ENCODE data around the gene ABHD14A. TPM values are rescaled to one million over a fixed set of nuclear protein-coding genes. Genes with fewer than 3 reads are reported as not detected.

The ABHD14A gene
- total and polyA plus RNA-seq, 2 of the 4 experiments (the other 2 are of a cell fraction) = 3.4 to 10.0 TPM

DNA sequence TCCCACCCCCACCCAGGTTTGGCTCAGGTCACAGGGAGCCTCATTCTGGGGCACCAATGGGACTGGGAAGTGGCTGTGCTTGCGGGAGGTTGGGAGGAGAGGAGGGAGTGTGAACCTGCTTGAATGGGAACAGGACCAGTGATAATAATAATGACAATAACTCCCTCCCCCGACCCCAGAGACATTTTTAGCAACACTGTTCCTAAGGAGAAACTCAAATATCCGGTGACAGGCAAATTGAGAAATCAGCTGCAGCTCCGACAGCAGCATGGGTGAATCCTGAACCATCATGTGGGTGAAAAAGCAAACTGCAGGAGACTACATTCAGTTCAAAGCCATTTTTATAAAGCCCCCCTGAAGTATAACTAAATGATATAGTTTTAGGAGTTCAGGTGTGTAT is 32.4 kb downstream of the ABHD14A start:
- Histone ChIP-seq H3K9me3 (ENCODE audit: control insufficient read depth, insufficient read depth, low read length) (no peaks in the 10 kb centered on the region), H3K27me3 (ENCODE audit: control insufficient read depth, insufficient read depth, low read length) (no peaks in the 10 kb centered on the region), H3K18ac (ENCODE audit: low read depth, low read length) (no peak overlapping the region), H2BK5ac (ENCODE audit: low read depth, low read length, poor library complexity, severe bottlenecking) (no peak overlapping the region), H4K8ac (ENCODE audit: low read depth in 2 of 2, low read length in 2 of 2) (no peak overlapping the region), H3K9ac (ENCODE audit: low read depth, low read length) (no peak overlapping the region), H3K4me1 (ENCODE audit: control insufficient read depth, insufficient read depth, low read length) (peaks cover 11% of the 10 kb centered on the region), H4K20me1 (ENCODE audit: insufficient read depth, low read length) (no peaks in the 10 kb centered on the region), H4K91ac (ENCODE audit: insufficient read depth, low read depth, low read length) (no peak overlapping the region), H3K14ac (replicated peaks; ENCODE audit: low read depth, low read length) (no peak overlapping the region), H3K23ac (ENCODE audit: low read depth, low read length) (no peak overlapping the region), H2AK5ac (ENCODE audit: low read depth, low read length) (no peak overlapping the region), H2BK20ac (ENCODE audit: low read depth, low read length) (no peak overlapping the region), H3K9me1 (ENCODE audit: insufficient read depth, low read length) (no peaks in the 10 kb centered on the region), H2AFZ (replicated peaks; ENCODE audit: low read length, poor library complexity) (no peak overlapping the region), H4K5ac (ENCODE audit: low read depth, low read length) (no peak overlapping the region), H3K4ac (ENCODE audit: low read depth, low read length) (no peak overlapping the region), H3K4me2 (ENCODE audit: low read depth, low read length) (no peak overlapping the region), H2AK9ac (replicated peaks; ENCODE audit: low read depth, low read length, poor library complexity) (no peak overlapping the region), H2BK120ac (ENCODE audit: low read depth, low read length) (no peak overlapping the region), H3K79me1 (ENCODE audit: low read depth in 1 of 2, low read length in 2 of 2) (no peaks in the 10 kb centered on the region), H3K27ac (ENCODE audit: insufficient read depth, low read length) (no peak overlapping the region), H3K56ac (ENCODE audit: extremely low read depth, insufficient read depth, low read length) (no peak overlapping the region), H3K36me3 (ENCODE audit: control insufficient read depth, insufficient read depth, low read length) (no peaks in the 10 kb centered on the region), H3K4me3 (ENCODE audit: insufficient read depth, low read depth, low read length) (no peak overlapping the region), H2BK15ac (ENCODE audit: low read depth, low read length) (no peak overlapping the region)
- DNase-seq = no peak
- BruUV-seq (replicated peaks) = no TSS peak
- ATAC-seq (ENCODE audit: low read depth) = no peak
- intact Hi-C loops (cut with micrococcal nuclease) (no loop called here), dilution Hi-C loops (cut with HindIII; ENCODE audit: low sequenced_read_pairs, unreplicated experiment) (no loop called here), in situ Hi-C loops (cut with MboI; ENCODE audit: low sequenced_read_pairs) (no loop called here)
- TF ChIP-seq NFE2L2 (IDR thresholded peaks at IDR 0.05; ENCODE audit: low read depth, low read length) = no peak
- no peak for TF ChIP-seq MAZ (IDR thresholded peaks at IDR 0.05; ENCODE audit: borderline replicate concordance, low read depth, low read length)
- no peak for TF ChIP-seq POLR2A (IDR thresholded peaks at IDR 0.05; ENCODE audit: low read depth, low read length)
- TF ChIP-seq CHD1 (IDR thresholded peaks at IDR 0.05; ENCODE audit: low read depth, low read length) = no peak
- no peak for TF ChIP-seq BHLHE40 (IDR thresholded peaks at IDR 0.05; ENCODE audit: low read depth, low read length)
- TF ChIP-seq, protein P1, sequence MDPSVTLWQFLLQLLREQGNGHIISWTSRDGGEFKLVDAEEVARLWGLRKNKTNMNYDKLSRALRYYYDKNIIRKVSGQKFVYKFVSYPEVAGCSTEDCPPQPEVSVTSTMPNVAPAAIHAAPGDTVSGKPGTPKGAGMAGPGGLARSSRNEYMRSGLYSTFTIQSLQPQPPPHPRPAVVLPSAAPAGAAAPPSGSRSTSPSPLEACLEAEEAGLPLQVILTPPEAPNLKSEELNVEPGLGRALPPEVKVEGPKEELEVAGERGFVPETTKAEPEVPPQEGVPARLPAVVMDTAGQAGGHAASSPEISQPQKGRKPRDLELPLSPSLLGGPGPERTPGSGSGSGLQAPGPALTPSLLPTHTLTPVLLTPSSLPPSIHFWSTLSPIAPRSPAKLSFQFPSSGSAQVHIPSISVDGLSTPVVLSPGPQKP (IDR thresholded peaks at IDR 0.05; ENCODE audit: borderline replicate concordance, low read depth, low read length) = no peak
- no peak for TF ChIP-seq RCOR1 (IDR thresholded peaks at IDR 0.05; ENCODE audit: insufficient replicate concordance, low read length)
- TF ChIP-seq RAD21 (IDR thresholded peaks at IDR 0.05; ENCODE audit: low read length) = no peak
- no peak for TF ChIP-seq RFX5 (IDR thresholded peaks at IDR 0.05; ENCODE audit: low read depth, low read length)
- TF ChIP-seq MAFK (IDR thresholded peaks at IDR 0.05; ENCODE audit: low read depth, low read length) = no peak
- no peak for TF ChIP-seq CEBPB (IDR thresholded peaks at IDR 0.05; ENCODE audit: low read depth, low read length)
- TF ChIP-seq, protein P2, sequence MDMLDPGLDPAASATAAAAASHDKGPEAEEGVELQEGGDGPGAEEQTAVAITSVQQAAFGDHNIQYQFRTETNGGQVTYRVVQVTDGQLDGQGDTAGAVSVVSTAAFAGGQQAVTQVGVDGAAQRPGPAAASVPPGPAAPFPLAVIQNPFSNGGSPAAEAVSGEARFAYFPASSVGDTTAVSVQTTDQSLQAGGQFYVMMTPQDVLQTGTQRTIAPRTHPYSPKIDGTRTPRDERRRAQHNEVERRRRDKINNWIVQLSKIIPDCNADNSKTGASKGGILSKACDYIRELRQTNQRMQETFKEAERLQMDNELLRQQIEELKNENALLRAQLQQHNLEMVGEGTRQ (IDR thresholded peaks at IDR 0.05; ENCODE audit: low read depth, low read length) = no peak
- TF ChIP-seq SMC3 (IDR thresholded peaks at IDR 0.05; ENCODE audit: low read depth, low read length) = no peak
- ChIA-PET POLR2A (ENCODE audit: unreplicated experiment) (no interaction called here), CTCF (interaction anchor here (0.7 kb wide), 1 partner anchor 116 kb away, joined by 6 read pairs; no protein-coding TSS in a partner anchor)
- WGBS, 2 experiments (ENCODE audit: extremely low coverage in 2 of 2, insufficient read length in 1 of 2) = no CpG with 5 or more reads among the region's 4 CpGs
